Measurements from ENCODE around the gene CTCF. TPM values are rescaled to one million over a fixed set of nuclear protein-coding genes. Genes with fewer than 3 reads are reported as not detected.

CTCF gene
- total and polyA plus RNA-seq, 2 donors from 2014 or later = 20.4 to 42.6 TPM

DNA sequence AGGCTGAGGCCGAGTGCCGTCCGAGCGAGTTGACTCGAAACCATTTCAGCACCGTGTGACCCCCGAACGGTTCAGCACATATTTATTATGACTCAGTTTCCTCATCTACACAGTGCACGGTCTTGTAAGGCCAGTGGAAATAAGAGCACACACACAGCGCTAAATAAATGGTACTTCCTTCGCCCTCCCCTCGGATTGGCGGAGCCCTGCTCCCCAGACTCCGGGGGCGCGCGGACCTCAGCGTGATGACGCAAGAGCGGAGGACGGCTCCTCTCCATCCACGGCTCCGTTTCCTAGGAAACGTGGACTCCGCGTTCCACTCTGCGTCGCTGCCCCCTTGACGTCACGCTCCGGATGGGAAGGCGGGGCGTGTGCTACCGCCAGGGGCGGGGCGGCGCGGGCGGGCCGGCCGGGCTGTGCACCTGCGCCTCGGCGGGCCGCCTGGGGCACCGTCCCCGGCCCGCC lies 98.3 kb downstream of the CTCF start, which contains the start of gene PARD6A:
Gene PARD6A, plus strand, starts transcription at position 397 of the 465 bp plus-strand sequence. CDS start 79 bp downstream, outside the sequence.
- no peaks in the 10 kb centered on the region for H3K9me3 ChIP-seq (ENCODE audit: control insufficient read depth in 2 of 3, insufficient read depth in 1 of 3, low read length in 3 of 3)
- peaks cover 0 to 3% (median 0%) of the 10 kb centered on the region in 3 donors for H3K36me3 ChIP-seq (ENCODE audit: control insufficient read depth in 2 of 3, insufficient read depth in 3 of 3, low read length in 3 of 3)
- H3K4me3 ChIP-seq (ENCODE audit: low read length in 3 of 3) = peak within 1 kb of the TSS; percentile 88 to 99 (median 92)
- H3K9ac ChIP-seq (ENCODE audit: low read length in 3 of 3) = peak within 1 kb of the TSS; percentile 57 to 90 (median 66)
- DNase-seq = peak; percentile 93 to 99 (median 97)
- H3K4me1 ChIP-seq (ENCODE audit: control insufficient read depth in 2 of 3, insufficient read depth in 2 of 3, low read depth in 1 of 3, low read length in 3 of 3) = peaks cover 0 to 21% (median 5%) of the 10 kb centered on the region in 3 donors
- TF ChIP-seq, protein P1, sequence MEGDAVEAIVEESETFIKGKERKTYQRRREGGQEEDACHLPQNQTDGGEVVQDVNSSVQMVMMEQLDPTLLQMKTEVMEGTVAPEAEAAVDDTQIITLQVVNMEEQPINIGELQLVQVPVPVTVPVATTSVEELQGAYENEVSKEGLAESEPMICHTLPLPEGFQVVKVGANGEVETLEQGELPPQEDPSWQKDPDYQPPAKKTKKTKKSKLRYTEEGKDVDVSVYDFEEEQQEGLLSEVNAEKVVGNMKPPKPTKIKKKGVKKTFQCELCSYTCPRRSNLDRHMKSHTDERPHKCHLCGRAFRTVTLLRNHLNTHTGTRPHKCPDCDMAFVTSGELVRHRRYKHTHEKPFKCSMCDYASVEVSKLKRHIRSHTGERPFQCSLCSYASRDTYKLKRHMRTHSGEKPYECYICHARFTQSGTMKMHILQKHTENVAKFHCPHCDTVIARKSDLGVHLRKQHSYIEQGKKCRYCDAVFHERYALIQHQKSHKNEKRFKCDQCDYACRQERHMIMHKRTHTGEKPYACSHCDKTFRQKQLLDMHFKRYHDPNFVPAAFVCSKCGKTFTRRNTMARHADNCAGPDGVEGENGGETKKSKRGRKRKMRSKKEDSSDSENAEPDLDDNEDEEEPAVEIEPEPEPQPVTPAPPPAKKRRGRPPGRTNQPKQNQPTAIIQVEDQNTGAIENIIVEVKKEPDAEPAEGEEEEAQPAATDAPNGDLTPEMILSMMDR (IDR thresholded peaks at IDR 0.05; ENCODE audit: borderline replicate concordance, extremely low read depth, insufficient read depth) = no peak
- no peak for FAIRE-seq
- peak within 1 kb of the TSS; percentile 93 to 97 for H3K27ac ChIP-seq (ENCODE audit: low read depth in 2 of 2, low read length in 2 of 2)
- intact Hi-C loops (cut with DNase I) = no loop called here
- H3K27me3 ChIP-seq (ENCODE audit: control insufficient read depth, insufficient read depth, low read length) = no peaks in the 10 kb centered on the region

DNA sequence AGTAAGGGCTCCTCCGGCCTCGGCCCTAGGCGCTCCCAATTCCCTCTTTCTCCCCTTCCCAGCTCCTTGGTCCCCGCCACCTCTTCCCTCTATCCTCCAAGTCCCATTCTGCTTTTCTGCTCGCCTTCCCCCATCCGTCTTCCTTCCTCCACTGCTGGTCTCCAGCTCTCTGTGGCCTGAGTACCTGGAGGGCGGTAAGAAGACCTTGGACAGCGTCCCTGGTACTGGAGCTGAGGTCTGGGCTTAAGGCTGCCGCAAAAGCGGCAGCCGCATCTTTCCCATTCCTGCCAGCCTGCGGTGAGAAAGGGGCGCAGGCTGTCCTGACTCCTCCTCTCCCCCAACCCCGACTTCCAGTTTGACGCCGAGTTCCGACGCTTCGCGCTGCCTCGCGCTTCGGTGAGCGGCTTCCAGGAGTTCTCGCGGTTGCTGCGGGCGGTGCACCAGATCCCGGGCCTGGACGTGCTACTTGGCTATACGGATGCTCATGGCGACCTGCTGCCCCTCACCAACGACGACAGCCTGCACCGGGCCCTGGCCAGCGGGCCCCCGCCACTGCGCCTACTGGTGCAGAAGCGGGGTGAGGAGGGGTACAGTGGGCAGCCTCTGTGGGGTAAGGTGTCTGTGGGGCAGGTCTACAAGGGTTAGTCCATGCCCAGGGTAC lies 98.9 kb downstream of the CTCF start:
- TF ChIP-seq, protein P1 (IDR thresholded peaks at IDR 0.05; ENCODE audit: borderline replicate concordance, extremely low read depth, insufficient read depth) = no peak
- no peaks in the 10 kb centered on the region for H3K27me3 ChIP-seq (ENCODE audit: control insufficient read depth, insufficient read depth, low read length)
- H3K4me1 ChIP-seq (ENCODE audit: control insufficient read depth in 2 of 3, insufficient read depth in 2 of 3, low read depth in 1 of 3, low read length in 3 of 3) = peaks cover 0 to 25% (median 9%) of the 10 kb centered on the region in 3 donors
- H3K36me3 ChIP-seq (ENCODE audit: control insufficient read depth in 2 of 3, insufficient read depth in 3 of 3, low read length in 3 of 3) = peaks cover 0 to 3% (median 0%) of the 10 kb centered on the region in 3 donors
- H3K27ac ChIP-seq (ENCODE audit: low read depth in 2 of 2, low read length in 2 of 2) = peak overlapping the region; percentile 75 to 93
- intact Hi-C loops (cut with DNase I) = no loop called here
- FAIRE-seq = no peak
- peak overlapping the region in 1 of 3 donors; percentile 71 for H3K9ac ChIP-seq (ENCODE audit: low read length in 3 of 3)
- peak; percentile 76 to 88 (median 83) for DNase-seq
- no peaks in the 10 kb centered on the region for H3K9me3 ChIP-seq (ENCODE audit: control insufficient read depth in 2 of 3, insufficient read depth in 1 of 3, low read length in 3 of 3)
- H3K4me3 ChIP-seq (ENCODE audit: low read length in 3 of 3) = peak overlapping the region; percentile 37 to 92 (median 81)

DNA sequence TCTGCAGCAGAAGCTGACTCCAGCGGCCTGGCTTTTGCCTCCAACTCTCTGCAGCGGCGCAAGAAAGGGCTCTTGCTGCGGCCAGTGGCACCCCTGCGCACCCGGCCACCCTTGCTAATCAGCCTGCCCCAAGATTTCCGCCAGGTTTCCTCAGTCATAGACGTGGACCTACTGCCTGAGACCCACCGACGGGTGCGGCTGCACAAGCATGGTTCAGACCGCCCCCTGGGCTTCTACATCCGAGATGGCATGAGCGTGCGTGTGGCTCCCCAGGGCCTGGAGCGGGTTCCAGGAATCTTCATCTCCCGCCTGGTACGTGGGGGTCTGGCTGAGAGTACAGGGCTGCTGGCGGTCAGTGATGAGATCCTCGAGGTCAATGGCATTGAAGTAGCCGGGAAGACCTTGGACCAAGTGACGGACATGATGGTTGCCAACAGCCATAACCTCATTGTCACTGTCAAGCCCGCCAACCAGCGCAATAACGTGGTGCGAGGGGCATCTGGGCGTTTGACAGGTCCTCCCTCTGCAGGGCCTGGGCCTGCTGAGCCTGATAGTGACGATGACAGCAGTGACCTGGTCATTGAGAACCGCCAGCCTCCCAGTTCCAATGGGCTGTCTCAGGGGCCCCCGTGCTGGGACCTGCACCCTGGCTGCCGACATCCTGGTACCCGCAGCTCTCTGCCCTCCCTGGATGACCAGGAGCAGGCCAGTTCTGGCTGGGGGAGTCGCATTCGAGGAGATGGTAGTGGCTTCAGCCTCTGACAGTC lies 99.7 kb downstream of the CTCF start:
- TF ChIP-seq, protein P1 (IDR thresholded peaks at IDR 0.05; ENCODE audit: borderline replicate concordance, extremely low read depth, insufficient read depth) = no peak
- Histone ChIP-seq H3K27me3 (ENCODE audit: control insufficient read depth, insufficient read depth, low read length) (no peaks in the 10 kb centered on the region), H3K36me3 (ENCODE audit: control insufficient read depth in 2 of 3, insufficient read depth in 3 of 3, low read length in 3 of 3) (peaks cover 0 to 3% (median 0%) of the 10 kb centered on the region in 3 donors), H3K9me3 (ENCODE audit: control insufficient read depth in 2 of 3, insufficient read depth in 1 of 3, low read length in 3 of 3) (no peaks in the 10 kb centered on the region), H3K4me3 (ENCODE audit: low read length in 3 of 3) (no peak overlapping the region), H3K4me1 (ENCODE audit: control insufficient read depth in 2 of 3, insufficient read depth in 2 of 3, low read depth in 1 of 3, low read length in 3 of 3) (peaks cover 0 to 29% (median 9%) of the 10 kb centered on the region in 3 donors), H3K27ac (ENCODE audit: low read depth in 2 of 2, low read length in 2 of 2) (no peak overlapping the region), H3K9ac (ENCODE audit: low read length in 3 of 3) (no peak overlapping the region)
- DNase-seq = peak in 2 of 5 donors; percentile 63 to 77
- no peak for FAIRE-seq
- intact Hi-C loops (cut with DNase I) = no loop called here
